H1 (cell line): ENCODE data around the gene HEPACAM. TPM values are rescaled to one million over a fixed set of nuclear protein-coding genes. Genes with fewer than 3 reads are reported as not detected.

ENCODE experiments used
- CTCF ChIA-PET: fragments of 300-600 bp; sonication (Branson Sonifier 250); formaldehyde crosslinking; loops from one replicate; lab custom pipeline; 2021; ENCODE audit not compliant: partially characterized antibody; lab: Charles Lee
- POLR2A ChIA-PET: fragments of 300-600 bp; sonication (Branson Sonifier 250); formaldehyde crosslinking; loops from one replicate; lab custom pipeline; 2021; ENCODE audit warnings: inconsistent platforms; ENCODE audit not compliant: partially characterized antibody; lab: Charles Lee
- DNase-seq, 2 experiments: peaks; one replicate each; pipeline versions ENCODE4 v3.0.0 to v3.0.0-alpha.2; 2010 to 2022; ENCODE audit warnings: low spot score in 2 of 2, low read depth in 1 of 2, mixed read lengths in 1 of 2
- FAIRE-seq: peaks from 2 replicates; lab custom pipeline; 2011; peaks lifted over from hg19 to GRCh38; lab: Jason Lieb, UNC
- H2AFZ ChIP-seq: 2 replicates; pipeline ENCODE4 v1.8.1; 2012; ENCODE audit warnings: low read length, inconsistent platforms
- H2AK5ac ChIP-seq: 2 replicates; pipeline ENCODE4 v1.6.1; 2013; ENCODE audit warnings: low read depth, low read length
- H2BK120ac ChIP-seq: replicated peaks from 2 replicates; pipeline ENCODE3; 2013; ENCODE audit warnings: low read depth, low read length, inconsistent platforms
- H2BK12ac ChIP-seq: 2 replicates; pipeline ENCODE4 v1.6.1; 2013; ENCODE audit warnings: low read depth, low read length
- H2BK15ac ChIP-seq: 2 replicates; pipeline ENCODE4 v1.6.1; 2013; ENCODE audit warnings: low read length
- H2BK20ac ChIP-seq: 2 replicates; pipeline ENCODE4 v1.6.1; 2013; ENCODE audit warnings: low read length
- H2BK5ac ChIP-seq: 2 replicates; pipeline ENCODE4 v1.6.1; 2013; ENCODE audit warnings: low read depth, low read length
- H3K14ac ChIP-seq: 2 replicates; pipeline ENCODE4 v1.6.1; 2013; ENCODE audit warnings: inconsistent platforms; ENCODE audit not compliant: insufficient read length
- H3K18ac ChIP-seq: 2 replicates; pipeline ENCODE4 v1.6.1; 2013; ENCODE audit warnings: low read length; ENCODE audit errors: extremely low read depth
- H3K23ac ChIP-seq: 2 replicates; pipeline ENCODE4 v1.6.1; 2013; ENCODE audit warnings: inconsistent platforms; ENCODE audit not compliant: insufficient read length
- H3K23me2 ChIP-seq: 2 replicates; pipeline ENCODE4 v1.6.1; 2013; ENCODE audit warnings: low read depth, low read length
- H3K27ac ChIP-seq: 2 replicates; pipeline ENCODE4 v1.6.1; 2011; ENCODE audit warnings: low read depth, low read length, inconsistent platforms
- H3K27me3 ChIP-seq, 4 experiments: replicated peaks in 1 of 4; 1 replicate in 1 of 4; 2 replicates in 3 of 4; pipeline versions ENCODE4 v1.6.1 to v1.8.1; 2011 to 2013; ENCODE audit warnings: low read length in 3 of 4, mild to moderate bottlenecking in 3 of 4, inconsistent platforms in 2 of 4, mixed read lengths in 2 of 4, moderate library complexity in 1 of 4; ENCODE audit not compliant: control insufficient read depth in 3 of 4, insufficient read depth in 3 of 4; ENCODE audit errors: extremely low read depth in 1 of 4
- H3K36me3 ChIP-seq, 4 experiments: 2 replicates each; pipeline versions ENCODE4 v1.6.1 to v1.8.1; 2011 to 2013; ENCODE audit warnings: mild to moderate bottlenecking in 4 of 4, low read length in 3 of 4, moderate library complexity in 2 of 4, control low read depth in 1 of 4, inconsistent platforms in 1 of 4; ENCODE audit not compliant: insufficient read depth in 4 of 4, control insufficient read depth in 2 of 4
- H3K4ac ChIP-seq: replicated peaks from 2 replicates; pipeline ENCODE3; 2013; ENCODE audit warnings: low read length, low read depth, mixed read lengths, inconsistent platforms; ENCODE audit not compliant: insufficient read length
- H3K4me1 ChIP-seq, 4 experiments: replicated peaks in 1 of 4; 1 replicate in 1 of 4; 2 replicates in 3 of 4; pipeline versions ENCODE4 v1.6.1 to v1.8.1; 2011 to 2013; ENCODE audit warnings: low read length in 3 of 4, inconsistent platforms in 2 of 4, mixed read lengths in 1 of 4; ENCODE audit not compliant: insufficient read depth in 4 of 4, control insufficient read depth in 3 of 4
- H3K4me2 ChIP-seq, 2 experiments: 2 replicates each; pipeline versions ENCODE4 v1.6.1 to v1.8.1; 2011 to 2013; ENCODE audit warnings: low read depth in 2 of 2, low read length in 2 of 2, control low read depth in 1 of 2, inconsistent platforms in 1 of 2, mild to moderate bottlenecking in 1 of 2; ENCODE audit not compliant: insufficient read depth in 1 of 2
- H3K4me3 ChIP-seq, 4 experiments: fragments of 200-600, 300-600 bp in 1 of 4; sonication (generic), shearing (Covaris generic), sonication (Bioruptor Twin) in 1 of 4; 2 replicates each; pipeline versions ENCODE4 v1.5.1 to v1.8.1; 2011 to 2016; ENCODE audit warnings: low read length in 4 of 4, low read depth in 3 of 4, control low read depth in 2 of 4, inconsistent platforms in 2 of 4, mild to moderate bottlenecking in 2 of 4, mixed read lengths in 1 of 4, moderate library complexity in 1 of 4; ENCODE audit not compliant: insufficient read depth in 2 of 4; ENCODE audit errors: extremely low read depth in 1 of 4
- H3K56ac ChIP-seq: replicated peaks from 2 replicates; pipeline ENCODE3; 2013; ENCODE audit warnings: low read depth, mild to moderate bottlenecking, mixed read lengths, low read length, inconsistent platforms; ENCODE audit not compliant: insufficient read length
- H3K79me1 ChIP-seq: 2 replicates; pipeline ENCODE4 v1.6.1; 2013; ENCODE audit warnings: low read depth, low read length, control low read depth
- H3K79me2 ChIP-seq, 2 experiments: 2 replicates each; pipeline versions ENCODE4 v1.6.1 to v1.8.1; 2012 to 2013; ENCODE audit warnings: low read length in 2 of 2, mild to moderate bottlenecking in 2 of 2, inconsistent platforms in 1 of 2; ENCODE audit not compliant: insufficient read depth in 2 of 2, control insufficient read depth in 1 of 2
- H3K9ac ChIP-seq, 4 experiments: replicated peaks in 1 of 4; 1 replicate in 1 of 4; 2 replicates in 3 of 4; pipeline versions ENCODE4 v1.6.1 to v1.8.1; 2011 to 2013; ENCODE audit warnings: low read depth in 3 of 4, low read length in 3 of 4, control low read depth in 2 of 4, mild to moderate bottlenecking in 2 of 4, moderate library complexity in 2 of 4, inconsistent platforms in 1 of 4; ENCODE audit errors: extremely low read depth in 1 of 4
- H3K9me3 ChIP-seq, 2 experiments: 2 replicates each; pipeline versions ENCODE4 v1.6.1 to v1.8.1; 2012 to 2013; ENCODE audit warnings: mild to moderate bottlenecking in 2 of 2, moderate library complexity in 2 of 2, control low read depth in 1 of 2, inconsistent platforms in 1 of 2, low read depth in 1 of 2, low read length in 1 of 2, mixed read lengths in 1 of 2; ENCODE audit not compliant: insufficient read depth in 2 of 2
- H4K20me1 ChIP-seq, 2 experiments: replicated peaks in 1 of 2; 2 replicates each; pipeline versions ENCODE3 to v1.8.1; 2011 to 2013; ENCODE audit warnings: inconsistent platforms in 2 of 2, low read length in 2 of 2, mild to moderate bottlenecking in 1 of 2; ENCODE audit not compliant: insufficient read depth in 2 of 2, control insufficient read depth in 1 of 2
- H4K5ac ChIP-seq: 2 replicates; pipeline ENCODE4 v1.6.1; 2013; ENCODE audit warnings: low read length, low read depth, mixed read lengths, inconsistent platforms; ENCODE audit not compliant: insufficient read length
- H4K8ac ChIP-seq: 2 replicates; pipeline ENCODE4 v1.8.0; 2013; ENCODE audit warnings: mild to moderate bottlenecking, moderate library complexity, low read length, inconsistent platforms; ENCODE audit not compliant: insufficient read depth; ENCODE audit errors: extremely low read depth
- H4K91ac ChIP-seq: replicated peaks from 2 replicates; pipeline ENCODE3; 2013; ENCODE audit warnings: low read length, mixed read lengths, inconsistent platforms; ENCODE audit not compliant: insufficient read length
- CBX5 ChIP-seq: fragments of 300-800, 300-1000 bp; sonication (generic); IDR thresholded peaks from 2 replicates; pipeline ENCODE4 v1.7.1; 2016; ENCODE audit warnings: antibody characterized with exemption, low read length, low read depth
- CHD2 ChIP-seq: IDR thresholded peaks from 2 replicates; pipeline ENCODE4 v1.6.1; 2012; ENCODE audit warnings: low read length, improper control_type of control experiment
- TEAD4 ChIP-seq: IDR thresholded peaks from 2 replicates; pipeline ENCODE4 v1.6.1; 2012; ENCODE audit warnings: low read depth, low read length, inconsistent platforms, mixed read lengths
- ZNF274 ChIP-seq: IDR thresholded peaks from 2 replicates; pipeline ENCODE4 v1.7.0; 2012; ENCODE audit warnings: low read length, borderline replicate concordance; ENCODE audit errors: extremely low read depth
- WGBS, 2 experiments: shearing (Covaris generic) in 1 of 2; methylation state at CpG; one replicate each; pipeline versions ENCODE4 v1.1.6 to v1.1.7; 2013 to 2015; ENCODE audit warnings: low lambda C conversion rate in 2 of 2, mixed read lengths in 2 of 2, inconsistent platforms in 1 of 2, low coverage in 1 of 2, missing lambda C conversion rate in 1 of 2; ENCODE audit not compliant: insufficient replicate concordance in 2 of 2, insufficient coverage in 1 of 2, insufficient read length in 1 of 2; ENCODE audit errors: extremely low coverage in 1 of 2, missing lambda C conversion rate in 1 of 2; 5-methylcytosine and 5-hydroxymethylcytosine counted together
- polyA plus RNA-seq, 7 experiments: library from polyadenylated mRNA; depleted of rRNA in 3 of 7; stranded (reverse) in 5 of 7; unstranded in 2 of 7; fragments of >200 nt in 5 of 7; fragments of 200-250 nt in 2 of 7; gene quantifications; 1 replicate in 5 of 7; 2 replicates in 1 of 7; 4 replicates in 1 of 7; pipeline versions ENCODE4 v1.2.1 to v1.2.3, GENCODE V29; 2011 to 2013; ENCODE audit warnings: missing spikeins in 2 of 7, mixed read lengths in 2 of 7
- total RNA-seq: library from RNA; stranded (reverse); fragmentation: NEBNext Ultra II Directional; extraction: Animal tissue kit (Norgen Biotek cat#: 25700); gene quantifications from 2 replicates; pipeline ENCODE4 v1.2.1, GENCODE V29; 2021
- TF ChIP-seq, protein P1 (sequence below): IDR thresholded peaks from 2 replicates; pipeline ENCODE4 v1.6.1; 2012; ENCODE audit warnings: low read length, inconsistent platforms

HEPACAM gene
- total and polyA plus RNA-seq, 2 of the 8 experiments (the other 6 are each of a cell fraction or from before 2014, with no cell fraction given): not detected

DNA sequence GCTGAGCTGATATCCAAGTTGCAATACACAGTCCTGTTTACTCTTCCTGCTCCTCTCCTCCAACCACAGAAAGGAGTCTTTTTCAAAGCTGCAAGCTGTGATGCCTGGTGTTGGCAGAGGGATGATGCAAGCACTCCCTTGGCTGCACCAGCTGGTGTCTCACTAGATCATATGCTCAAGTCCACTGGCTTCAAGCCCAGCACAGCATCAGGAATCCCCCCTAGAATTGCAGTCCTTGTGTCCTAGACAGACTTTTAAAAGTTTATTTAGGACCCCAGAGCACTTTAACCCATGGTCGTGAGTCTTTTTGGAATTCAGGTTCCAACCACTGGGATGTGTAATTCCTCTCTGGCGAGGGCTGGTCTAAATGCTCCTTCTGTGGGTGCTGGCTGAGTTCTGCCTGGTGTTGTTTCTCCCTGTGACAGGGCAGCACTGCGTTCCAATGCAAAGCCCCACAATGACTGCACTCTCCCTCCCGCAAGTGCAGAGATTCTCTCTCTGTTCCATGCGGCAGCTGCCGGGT, 18.7 kb downstream of the HEPACAM start:
- Histone ChIP-seq H2AFZ (peak overlapping the region; percentile 85; the same call in 1 of the 2 replicates), H4K8ac (no peak overlapping the region), H2BK5ac (no peak overlapping the region), H4K91ac (no peak overlapping the region), H3K14ac (no peak overlapping the region), H3K36me3 (no peaks in the 10 kb centered on the region), H2BK12ac (no peak overlapping the region), H3K18ac (no peak overlapping the region), H2BK15ac (no peak overlapping the region), H3K79me1 (no peaks in the 10 kb centered on the region), H3K27me3 (peaks cover 7 to 34% (median 27%) of the 10 kb centered on the region in 4 experiments), H2AK5ac (no peak overlapping the region), H2BK20ac (no peak overlapping the region), H3K27ac (no peak overlapping the region), H3K9me3 (peaks cover 0 to 5% of the 10 kb centered on the region in 2 experiments; a peak in 1 of 4 replicates), H4K5ac (no peak overlapping the region), H3K23me2 (peaks cover 7% of the 10 kb centered on the region), H3K4me2 (no peak overlapping the region), H4K20me1 (no peaks in the 10 kb centered on the region), H3K9ac (no peak overlapping the region), H3K23ac (no peak overlapping the region), H3K4me3 (no peak overlapping the region), H3K79me2 (no peaks in the 10 kb centered on the region), H3K56ac (no peak overlapping the region), H3K4ac (no peak overlapping the region), H3K4me1 (peaks cover 0 to 4% (median 2%) of the 10 kb centered on the region in 4 experiments; a peak in 3 of 7 replicates), H2BK120ac (no peak overlapping the region)
- 71% methylated on average over 6 of the region's 6 CpGs; no CpG with 5 or more reads in 1 of the 2 experiments for WGBS, 2 experiments
- CTCF ChIA-PET: interaction anchor here (0.8 to 1.9 kb wide), 3 partner anchors 25 to 80 kb away, joined by 3 to 5 read pairs (median 3); no protein-coding TSS in a partner anchor
- POLR2A ChIA-PET: no interaction called here
- DNase-seq (no peak), FAIRE-seq (peak; percentile 19)
- TF ChIP-seq TEAD4 (no peak), CHD2 (no peak), CBX5 (no peak), ZNF274 (no peak)
- TF ChIP-seq, protein P1, sequence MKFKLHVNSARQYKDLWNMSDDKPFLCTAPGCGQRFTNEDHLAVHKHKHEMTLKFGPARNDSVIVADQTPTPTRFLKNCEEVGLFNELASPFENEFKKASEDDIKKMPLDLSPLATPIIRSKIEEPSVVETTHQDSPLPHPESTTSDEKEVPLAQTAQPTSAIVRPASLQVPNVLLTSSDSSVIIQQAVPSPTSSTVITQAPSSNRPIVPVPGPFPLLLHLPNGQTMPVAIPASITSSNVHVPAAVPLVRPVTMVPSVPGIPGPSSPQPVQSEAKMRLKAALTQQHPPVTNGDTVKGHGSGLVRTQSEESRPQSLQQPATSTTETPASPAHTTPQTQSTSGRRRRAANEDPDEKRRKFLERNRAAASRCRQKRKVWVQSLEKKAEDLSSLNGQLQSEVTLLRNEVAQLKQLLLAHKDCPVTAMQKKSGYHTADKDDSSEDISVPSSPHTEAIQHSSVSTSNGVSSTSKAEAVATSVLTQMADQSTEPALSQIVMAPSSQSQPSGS: no peak
